ENCODE data around the gene NUDT9. TPM values are rescaled to one million over a fixed set of nuclear protein-coding genes. Genes with fewer than 3 reads are reported as not detected.

NUDT9 gene
- total RNA-seq, 1 donor from 2014 or later = 33.7 TPM

DNA sequence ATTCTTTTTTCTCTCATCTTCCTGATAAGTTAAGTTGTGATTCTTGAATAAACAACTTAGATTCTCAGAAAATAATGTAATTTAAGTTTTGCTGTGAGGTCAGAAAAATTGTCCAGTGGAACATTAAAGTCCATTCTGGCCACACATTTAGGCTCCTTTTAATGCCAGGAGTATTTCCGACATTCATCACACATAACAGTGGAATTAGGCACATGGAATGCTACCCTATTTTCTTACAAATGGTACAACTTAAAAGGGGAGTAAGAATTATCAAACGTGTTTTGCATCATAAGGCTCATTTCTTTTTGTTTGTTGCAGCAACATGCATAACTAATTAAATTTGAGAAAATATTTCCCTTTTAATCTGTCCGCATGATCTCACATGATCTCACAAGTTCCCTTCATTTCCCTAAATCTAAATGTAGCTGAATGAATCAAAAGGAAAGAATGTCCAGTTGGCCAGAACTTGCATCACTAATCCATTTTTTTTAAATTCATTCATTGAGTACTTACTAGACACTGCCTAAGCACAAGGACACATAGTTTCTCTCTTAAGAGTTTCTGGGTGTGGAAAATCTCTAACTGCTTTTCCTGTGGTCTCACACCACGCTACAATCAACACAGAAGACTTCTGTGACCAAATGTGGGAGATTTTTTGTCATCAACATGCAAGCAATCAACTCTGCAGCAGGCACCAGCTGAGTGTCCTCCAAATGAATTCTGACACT, 84.8 kb downstream of the NUDT9 start:
- Histone ChIP-seq H3K4me2 (ENCODE audit: low read length) (peak overlapping the region; percentile 53), H3K36me3 (ENCODE audit: insufficient read depth, low read length) (no peaks in the 10 kb centered on the region), H3K9me3 (ENCODE audit: insufficient read depth, low read depth, low read length) (no peaks in the 10 kb centered on the region), H3K27me3 (ENCODE audit: insufficient read depth, low read length) (no peaks in the 10 kb centered on the region), H4K20me1 (ENCODE audit: insufficient read depth, low read length) (no peaks in the 10 kb centered on the region), H3K4me1 (ENCODE audit: insufficient read depth, low read length) (peaks cover 14% of the 10 kb centered on the region), H2AFZ (ENCODE audit: low read depth, low read length) (no peak overlapping the region), H3K79me2 (ENCODE audit: insufficient read depth, low read length) (no peaks in the 10 kb centered on the region), H3K9ac (ENCODE audit: low read length) (peak overlapping the region; percentile 25), H3K4me3 (ENCODE audit: insufficient read depth, low read depth, low read length) (peak overlapping the region; percentile 9), H3K27ac (ENCODE audit: low read depth, low read length) (peak overlapping the region; percentile 47)
- H3K36me3 Mint-ChIP-seq (ENCODE audit: low read depth, unreplicated experiment) = no peaks in the 10 kb centered on the region
- peak overlapping the region; percentile 97 for H3K27ac Mint-ChIP-seq (ENCODE audit: unreplicated experiment)
- FAIRE-seq = peak; percentile 90
- peak; percentile 95 for DNase-seq (ENCODE audit: low read depth)
- H3K4me1 Mint-ChIP-seq (ENCODE audit: low read depth, unreplicated experiment) = peaks cover 14% of the 10 kb centered on the region
- no peaks in the 10 kb centered on the region for H3K27me3 Mint-ChIP-seq (ENCODE audit: low read depth, unreplicated experiment)
- no peak for TF ChIP-seq EZH2 (IDR thresholded peaks at IDR 0.05; ENCODE audit: insufficient read depth, low read length)
- TF ChIP-seq, protein P1, sequence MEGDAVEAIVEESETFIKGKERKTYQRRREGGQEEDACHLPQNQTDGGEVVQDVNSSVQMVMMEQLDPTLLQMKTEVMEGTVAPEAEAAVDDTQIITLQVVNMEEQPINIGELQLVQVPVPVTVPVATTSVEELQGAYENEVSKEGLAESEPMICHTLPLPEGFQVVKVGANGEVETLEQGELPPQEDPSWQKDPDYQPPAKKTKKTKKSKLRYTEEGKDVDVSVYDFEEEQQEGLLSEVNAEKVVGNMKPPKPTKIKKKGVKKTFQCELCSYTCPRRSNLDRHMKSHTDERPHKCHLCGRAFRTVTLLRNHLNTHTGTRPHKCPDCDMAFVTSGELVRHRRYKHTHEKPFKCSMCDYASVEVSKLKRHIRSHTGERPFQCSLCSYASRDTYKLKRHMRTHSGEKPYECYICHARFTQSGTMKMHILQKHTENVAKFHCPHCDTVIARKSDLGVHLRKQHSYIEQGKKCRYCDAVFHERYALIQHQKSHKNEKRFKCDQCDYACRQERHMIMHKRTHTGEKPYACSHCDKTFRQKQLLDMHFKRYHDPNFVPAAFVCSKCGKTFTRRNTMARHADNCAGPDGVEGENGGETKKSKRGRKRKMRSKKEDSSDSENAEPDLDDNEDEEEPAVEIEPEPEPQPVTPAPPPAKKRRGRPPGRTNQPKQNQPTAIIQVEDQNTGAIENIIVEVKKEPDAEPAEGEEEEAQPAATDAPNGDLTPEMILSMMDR (IDR thresholded peaks at IDR 0.05; ENCODE audit: insufficient read depth, low read depth, low read length) = no peak
- no peaks in the 10 kb centered on the region for H3K9me3 Mint-ChIP-seq (ENCODE audit: unreplicated experiment)
- no peak overlapping the region for H3K4me3 Mint-ChIP-seq (ENCODE audit: unreplicated experiment)

Other genes starting within 250 kb of the NUDT9 start
- gene KLHL8, start 202.0 kb upstream of the NUDT9 start, total RNA-seq = 11.8 and 12.4 TPM in 2 replicates
- gene HSD17B13, start 99.7 kb upstream of the NUDT9 start, total RNA-seq = 0.09 TPM in 1 of 2 replicates, not detected in the other
- 32.8 and 34.0 TPM in 2 replicates for gene HSD17B11, start 31.4 kb upstream of the NUDT9 start, total RNA-seq
- 0.25 and 0.34 TPM in 2 replicates for gene SPARCL1, start 106.8 kb downstream of the NUDT9 start, total RNA-seq
- not detected in 2 replicates for gene DSPP, start 186.0 kb downstream of the NUDT9 start, total RNA-seq
- gene DMP1, start 227.7 kb downstream of the NUDT9 start, total RNA-seq = 0.10 and 0.11 TPM in 2 replicates

All from astrocyte (in vitro differentiated cells and primary cell).